ENCODE results near the gene MT1M.

GRCh38 chr16:56584276-56584675 lies 48.2 kb upstream of the MT1M start:
- TF ChIP-seq POLR2AphosphoS5 (IDR thresholded peaks at IDR 0.05; ENCODE audit: low read depth, low read length), result no peak
- TF ChIP-seq POLR2A (IDR thresholded peaks at IDR 0.05; ENCODE audit: low read depth, low read length), result no peak
- no peak for TF ChIP-seq TAF1 (IDR thresholded peaks at IDR 0.05; ENCODE audit: low read depth, low read length)
- TF ChIP-seq SPI1 (IDR thresholded peaks at IDR 0.05; ENCODE audit: low read depth, low read length), result no peak
- no peak for TF ChIP-seq POU2F2 (IDR thresholded peaks at IDR 0.05; ENCODE audit: low read depth, low read length)
- no peak for TF ChIP-seq PAX5 (IDR thresholded peaks at IDR 0.05; ENCODE audit: insufficient read depth, low read length, severe bottlenecking)

All from GM12891 (cell line).